GM21423 (cell line): Measurements from ENCODE around the gene PHF21A.
A peak's percentile ranks its signal among the peaks of the same experiment; 100 is the strongest.

Experiments used
- ATAC-seq: cut with Tn5 transposase; IDR thresholded peaks from one replicate; pipeline ENCODE4 v1.9.1; 2021; ENCODE audit warnings: mild to moderate bottlenecking, moderate library complexity; ENCODE audit not compliant: unreplicated experiment

The PHF21A gene

GRCh38 chr11:45936511-45937054 lies 184.7 kb downstream of the PHF21A start:
- no peak for ATAC-seq

- ATAC-seq, result no peak
Measured at GRCh38 chr11:45935349-45936064, 185.7 kb downstream of the PHF21A start.

- ATAC-seq, result no peak
Measured at GRCh38 chr11:45934580-45935318, 186.5 kb downstream of the PHF21A start.

- no peak for ATAC-seq
Measured at GRCh38 chr11:45933846-45934579, 187.2 kb downstream of the PHF21A start.

- ATAC-seq, result peak; percentile 29
Measured at GRCh38 chr11:45933131-45933831, 188.0 kb downstream of the PHF21A start.

- ATAC-seq, result no peak
Measured at GRCh38 chr11:45932217-45932616, 189.0 kb downstream of the PHF21A start.

- ATAC-seq, result no peak
Measured at GRCh38 chr11:45931739-45932138, 189.5 kb downstream of the PHF21A start.

- ATAC-seq, result no peak
Measured at GRCh38 chr11:45930951-45931570, 190.2 kb downstream of the PHF21A start.

GRCh38 chr11:45930031-45930794 lies 191.0 kb downstream of the PHF21A start:
- ATAC-seq, result peak; percentile 90

GRCh38 chr11:45929486-45930030 lies 191.7 kb downstream of the PHF21A start:
- no peak for ATAC-seq

- ATAC-seq, result no peak
Measured at GRCh38 chr11:45928535-45929215, 192.6 kb downstream of the PHF21A start.

- ATAC-seq, result no peak
Measured at GRCh38 chr11:45927684-45928413, 193.4 kb downstream of the PHF21A start.

- no peak for ATAC-seq
Measured at GRCh38 chr11:45927332-45927683, 193.9 kb downstream of the PHF21A start.

GRCh38 chr11:45926536-45927331 lies 194.5 kb downstream of the PHF21A start:
- ATAC-seq, result no peak

- ATAC-seq, result no peak
Measured at GRCh38 chr11:45926001-45926401, 195.3 kb downstream of the PHF21A start.

- no peak for ATAC-seq
Measured at GRCh38 chr11:45925550-45925949, 195.7 kb downstream of the PHF21A start.

- ATAC-seq, result no peak
Measured at GRCh38 chr11:45924927-45925326, 196.3 kb downstream of the PHF21A start.
